Stomach (tissue), 4 donors: ENCODE measurements around the gene GRAP.
"Not testable (repeated sequence)": the region's sequence is repeated elsewhere in the genome, so short reads cannot be mapped to it uniquely, and the experiment has no call there.

Experiments used
- EP300 ChIP-seq: sonication (generic); formaldehyde crosslinking; IDR thresholded peaks from one replicate; pipeline ENCODE4 v1.6.1; 2017; ENCODE audit warnings: antibody characterized with exemption
- POLR2A ChIP-seq, 4 donors: fragments of 450-650 bp; IDR thresholded peaks; one replicate each; pipeline ENCODE4 v1.6.1; 2016; ENCODE audit warnings: antibody characterized with exemption in 4 of 4, control low read depth in 2 of 4, mild to moderate bottlenecking in 1 of 4, moderate library complexity in 1 of 4
- POLR2AphosphoS5 ChIP-seq, 3 donors: sonication (generic); formaldehyde crosslinking; IDR thresholded peaks; one replicate each; pipeline ENCODE4 v1.6.1; 2016; ENCODE audit warnings: antibody characterized with exemption in 3 of 3
- TF ChIP-seq, protein P1 (sequence below), 7 experiments: fragments of 450-650 bp in 4 of 7; fragments of 200-600 bp in 3 of 7; sonication (generic) in 3 of 7; IDR thresholded peaks; one replicate each; pipeline ENCODE4 v1.5.1; 2016 to 2019; ENCODE audit warnings: antibody characterized with exemption in 7 of 7, control low read depth in 2 of 7, mild to moderate bottlenecking in 1 of 7

- TF ChIP-seq, protein P1, sequence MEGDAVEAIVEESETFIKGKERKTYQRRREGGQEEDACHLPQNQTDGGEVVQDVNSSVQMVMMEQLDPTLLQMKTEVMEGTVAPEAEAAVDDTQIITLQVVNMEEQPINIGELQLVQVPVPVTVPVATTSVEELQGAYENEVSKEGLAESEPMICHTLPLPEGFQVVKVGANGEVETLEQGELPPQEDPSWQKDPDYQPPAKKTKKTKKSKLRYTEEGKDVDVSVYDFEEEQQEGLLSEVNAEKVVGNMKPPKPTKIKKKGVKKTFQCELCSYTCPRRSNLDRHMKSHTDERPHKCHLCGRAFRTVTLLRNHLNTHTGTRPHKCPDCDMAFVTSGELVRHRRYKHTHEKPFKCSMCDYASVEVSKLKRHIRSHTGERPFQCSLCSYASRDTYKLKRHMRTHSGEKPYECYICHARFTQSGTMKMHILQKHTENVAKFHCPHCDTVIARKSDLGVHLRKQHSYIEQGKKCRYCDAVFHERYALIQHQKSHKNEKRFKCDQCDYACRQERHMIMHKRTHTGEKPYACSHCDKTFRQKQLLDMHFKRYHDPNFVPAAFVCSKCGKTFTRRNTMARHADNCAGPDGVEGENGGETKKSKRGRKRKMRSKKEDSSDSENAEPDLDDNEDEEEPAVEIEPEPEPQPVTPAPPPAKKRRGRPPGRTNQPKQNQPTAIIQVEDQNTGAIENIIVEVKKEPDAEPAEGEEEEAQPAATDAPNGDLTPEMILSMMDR (IDR thresholded peaks at IDR 0.05): not testable (repeated sequence)
- not testable (repeated sequence) for TF ChIP-seq POLR2A (IDR thresholded peaks at IDR 0.05); POLR2AphosphoS5 (IDR thresholded peaks at IDR 0.05); EP300
These were observed 9.2 kb downstream of the GRAP start for GRCh38 chr17:19037547-19037946.
